GM12874 (cell line): ENCODE results near the gene MEI1.

Experiments
- TF ChIP-seq, protein P1 (sequence below): IDR thresholded peaks from 2 replicates; pipeline ENCODE4 v1.5.1; 2011; ENCODE audit warnings: low read depth, mild to moderate bottlenecking, control low read depth, low read length, moderate library complexity; ENCODE audit not compliant: insufficient read depth

The MEI1 gene, protein sequence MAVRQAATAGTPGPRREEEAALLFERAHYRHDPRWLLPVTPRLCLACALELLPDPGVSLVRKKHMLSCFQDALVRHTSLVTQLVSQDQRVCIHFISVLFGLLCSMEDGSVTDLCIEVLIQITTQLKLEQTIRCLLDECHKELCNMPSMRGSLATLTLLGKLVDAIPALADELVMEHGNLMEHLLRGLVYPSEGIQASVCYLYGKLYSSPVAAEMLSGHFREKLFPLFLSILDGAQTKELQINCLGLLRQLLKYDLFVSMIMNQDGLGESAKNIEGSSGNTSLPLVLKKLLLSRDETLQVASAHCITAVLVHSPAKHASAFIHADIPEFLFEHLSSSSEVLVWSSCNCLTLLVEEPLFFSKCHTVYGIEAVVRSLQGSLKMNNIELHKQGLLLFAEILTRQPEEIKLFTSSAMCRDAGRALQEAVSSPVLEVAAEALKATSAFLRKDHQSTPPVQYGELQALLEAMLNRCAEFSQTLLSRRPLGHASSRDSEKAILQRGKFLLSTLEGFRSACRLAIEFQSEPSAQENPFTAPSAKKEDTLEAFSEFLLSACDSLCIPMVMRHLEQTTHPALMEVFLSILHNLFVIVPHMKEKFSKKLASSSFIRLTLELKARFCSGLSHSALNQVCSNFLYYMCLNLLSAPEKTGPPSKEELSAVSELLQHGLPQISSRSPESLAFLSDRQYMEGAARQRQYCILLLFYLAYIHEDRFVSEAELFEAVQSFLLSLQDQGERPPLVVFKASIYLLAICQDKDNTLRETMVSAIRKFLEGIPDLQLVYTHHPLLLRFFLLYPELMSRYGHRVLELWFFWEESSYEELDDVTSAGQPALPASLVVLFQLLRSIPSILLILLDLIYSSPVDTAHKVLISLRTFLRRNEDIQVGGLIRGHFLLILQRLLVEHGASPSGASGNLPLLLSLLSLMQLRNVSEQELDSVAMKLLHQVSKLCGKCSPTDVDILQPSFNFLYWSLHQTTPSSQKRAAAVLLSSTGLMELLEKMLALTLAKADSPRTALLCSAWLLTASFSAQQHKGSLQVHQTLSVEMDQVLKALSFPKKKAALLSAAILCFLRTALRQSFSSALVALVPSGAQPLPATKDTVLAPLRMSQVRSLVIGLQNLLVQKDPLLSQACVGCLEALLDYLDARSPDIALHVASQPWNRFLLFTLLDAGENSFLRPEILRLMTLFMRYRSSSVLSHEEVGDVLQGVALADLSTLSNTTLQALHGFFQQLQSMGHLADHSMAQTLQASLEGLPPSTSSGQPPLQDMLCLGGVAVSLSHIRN

DNA sequence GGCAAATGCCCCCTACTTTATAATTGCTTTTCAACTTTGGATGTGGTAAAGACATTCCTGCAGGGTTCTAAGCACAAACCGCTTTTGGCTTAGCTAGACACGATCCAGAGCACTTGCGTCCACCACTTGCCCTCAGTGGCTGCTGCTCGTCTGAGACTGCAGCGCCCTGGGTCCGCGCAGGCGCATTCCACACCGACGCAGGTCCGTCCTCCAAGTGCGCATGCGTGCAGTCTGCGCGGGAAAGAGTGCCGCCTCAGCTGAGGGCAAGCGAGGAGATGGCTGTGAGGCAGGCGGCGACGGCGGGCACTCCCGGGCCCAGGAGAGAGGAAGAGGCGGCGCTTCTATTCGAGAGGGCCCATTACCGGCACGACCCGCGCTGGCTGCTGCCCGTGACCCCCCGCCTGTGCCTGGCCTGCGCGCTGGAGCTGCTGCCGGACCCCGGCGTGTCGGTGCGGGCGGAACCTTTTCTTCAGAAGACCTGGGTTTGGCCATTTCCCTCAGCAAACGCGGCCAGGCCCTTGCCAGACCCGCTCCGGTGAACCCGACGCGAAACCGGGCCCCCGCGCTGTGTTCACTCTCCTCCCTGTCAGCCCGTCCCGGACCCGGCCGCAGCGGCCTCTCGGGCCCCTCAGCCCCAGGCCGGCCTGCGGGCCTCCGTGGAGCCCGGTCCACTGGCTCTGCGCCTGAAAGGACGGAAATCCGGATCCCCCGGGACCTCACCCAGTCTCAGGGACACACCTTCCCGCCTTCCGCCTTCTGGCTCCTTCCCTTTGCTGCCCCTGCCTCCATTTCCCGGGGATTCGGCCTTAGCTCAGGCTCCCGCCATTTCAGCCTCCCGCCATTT is at the start of gene MEI1:
MEI1 (plus strand) TSS at position 240 of the 844 bp plus-strand sequence; CDS start at position 276, 36 bp downstream.
- TF ChIP-seq, protein P1, sequence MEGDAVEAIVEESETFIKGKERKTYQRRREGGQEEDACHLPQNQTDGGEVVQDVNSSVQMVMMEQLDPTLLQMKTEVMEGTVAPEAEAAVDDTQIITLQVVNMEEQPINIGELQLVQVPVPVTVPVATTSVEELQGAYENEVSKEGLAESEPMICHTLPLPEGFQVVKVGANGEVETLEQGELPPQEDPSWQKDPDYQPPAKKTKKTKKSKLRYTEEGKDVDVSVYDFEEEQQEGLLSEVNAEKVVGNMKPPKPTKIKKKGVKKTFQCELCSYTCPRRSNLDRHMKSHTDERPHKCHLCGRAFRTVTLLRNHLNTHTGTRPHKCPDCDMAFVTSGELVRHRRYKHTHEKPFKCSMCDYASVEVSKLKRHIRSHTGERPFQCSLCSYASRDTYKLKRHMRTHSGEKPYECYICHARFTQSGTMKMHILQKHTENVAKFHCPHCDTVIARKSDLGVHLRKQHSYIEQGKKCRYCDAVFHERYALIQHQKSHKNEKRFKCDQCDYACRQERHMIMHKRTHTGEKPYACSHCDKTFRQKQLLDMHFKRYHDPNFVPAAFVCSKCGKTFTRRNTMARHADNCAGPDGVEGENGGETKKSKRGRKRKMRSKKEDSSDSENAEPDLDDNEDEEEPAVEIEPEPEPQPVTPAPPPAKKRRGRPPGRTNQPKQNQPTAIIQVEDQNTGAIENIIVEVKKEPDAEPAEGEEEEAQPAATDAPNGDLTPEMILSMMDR = no peak

DNA sequence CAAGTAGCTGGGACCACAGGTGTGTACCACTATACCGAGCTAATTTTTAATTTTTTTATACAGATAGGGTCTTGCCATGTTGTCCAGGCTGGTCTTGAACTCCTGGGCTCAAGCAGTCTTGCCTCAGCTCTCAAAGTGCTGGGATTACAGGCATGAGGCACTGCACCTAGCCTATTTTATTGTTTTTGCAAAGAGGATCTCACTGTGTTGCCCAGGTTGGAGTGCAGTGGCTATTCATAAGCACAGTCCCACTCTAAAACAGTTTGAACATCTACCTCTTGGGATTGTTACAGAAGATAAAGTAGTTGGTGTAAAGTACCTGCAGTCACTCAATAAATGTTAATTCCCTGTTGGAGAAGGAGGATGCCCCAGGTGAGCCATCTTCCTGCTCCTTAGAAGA is 49.1 kb upstream of the MEI1 start:
- TF ChIP-seq, protein P1 = no peak

DNA sequence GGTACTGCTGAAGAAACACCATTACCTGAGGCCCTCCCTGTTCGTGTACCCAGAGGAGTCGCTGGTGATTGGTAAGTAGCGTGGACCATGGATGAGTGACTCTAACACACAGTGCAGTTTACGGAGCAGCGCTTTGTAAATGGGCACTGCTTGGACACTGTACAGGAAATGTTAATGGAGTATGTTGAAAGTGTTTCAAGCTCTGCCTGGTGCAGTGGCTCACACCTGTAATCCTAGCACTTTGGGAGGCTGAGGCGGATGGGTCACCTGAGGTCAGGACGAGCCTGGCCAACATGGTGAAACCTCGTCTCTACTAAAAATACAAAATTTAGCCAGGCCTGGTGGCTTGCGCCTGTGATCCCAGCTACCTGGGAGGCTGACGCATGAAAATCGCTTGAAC is 48.5 kb upstream of the MEI1 start:
- TF ChIP-seq, protein P1 = no peak

DNA sequence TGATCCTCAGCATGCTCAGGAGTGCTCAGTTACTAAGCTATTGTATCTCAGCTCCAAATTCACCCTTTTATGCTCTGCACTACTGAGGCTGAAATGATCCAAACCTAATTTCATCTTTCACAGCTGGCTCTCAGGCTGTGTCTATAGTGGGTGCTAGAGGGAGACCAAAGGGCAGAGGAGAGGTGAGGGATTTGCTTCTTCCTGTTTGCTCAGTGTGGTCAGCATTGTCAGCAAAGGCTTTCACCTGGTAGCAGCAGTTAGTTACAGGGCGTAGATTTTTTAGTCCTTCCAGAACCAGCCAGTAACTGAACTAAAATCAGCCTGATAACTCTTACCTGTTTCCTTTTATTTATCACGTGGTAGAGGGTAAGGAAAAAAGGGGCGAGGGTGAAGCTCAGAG is 45.0 kb upstream of the MEI1 start:
- TF ChIP-seq, protein P1 = no peak

DNA sequence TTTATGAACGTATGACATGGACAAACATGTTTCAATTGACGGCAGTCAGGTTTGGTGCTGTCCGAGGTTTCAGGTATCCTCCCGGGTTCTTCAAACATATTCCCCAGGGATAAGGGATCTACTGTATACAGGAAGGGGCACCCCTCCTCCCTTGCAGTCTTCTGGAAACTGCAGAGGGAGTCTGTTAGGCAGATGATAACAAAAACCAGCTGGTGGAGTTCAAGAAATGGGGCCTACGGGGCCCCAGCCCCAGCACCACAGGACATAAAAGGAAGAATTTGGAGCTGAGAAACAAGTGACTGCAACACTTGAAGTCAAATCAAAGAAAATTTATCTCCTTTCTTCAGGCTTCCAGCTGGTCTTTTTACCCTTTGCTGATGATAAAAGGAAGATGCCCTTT is 42.7 kb upstream of the MEI1 start:
- TF ChIP-seq, protein P1 = no peak

DNA sequence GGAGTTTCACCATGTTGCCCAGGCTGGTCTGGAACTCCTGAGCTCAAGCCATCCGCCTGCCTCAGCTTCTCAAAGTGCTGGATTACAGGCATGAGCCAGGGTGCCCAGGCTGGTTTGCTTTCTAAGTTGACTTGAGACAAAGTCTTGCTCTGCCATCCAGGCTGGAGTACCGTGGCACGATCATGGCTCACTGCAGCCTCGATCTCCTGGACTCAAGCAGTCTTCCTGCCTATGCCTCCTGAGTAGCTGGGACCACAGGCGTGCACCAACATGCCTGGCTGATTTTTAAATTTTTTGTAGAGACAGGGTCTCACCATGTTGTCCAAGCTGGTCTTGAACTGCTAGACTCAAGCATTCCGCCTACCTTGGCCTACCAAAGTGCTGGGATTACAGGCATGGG is 41.6 kb upstream of the MEI1 start:
- TF ChIP-seq, protein P1 = no peak
